Karpas-422 (cell line): Measurements from ENCODE around the gene DEPDC1. TPM values are rescaled to one million over a fixed set of nuclear protein-coding genes. Genes with fewer than 3 reads are reported as not detected.

ENCODE experiments used
- DNase-seq: peaks from one replicate; pipeline ENCODE4 v3.0.0-alpha.2; 2015
- H2AFZ ChIP-seq: fragments of 200-600 bp; sonication (generic); 2 replicates; pipeline ENCODE4 v1.6.1; 2014; ENCODE audit warnings: antibody characterized with exemption, low read length, mixed read lengths
- H3K27ac ChIP-seq: fragments of 200-600 bp; sonication (generic); 2 replicates; pipeline ENCODE4 v1.5.1; 2014; ENCODE audit warnings: mild to moderate bottlenecking, low read length, moderate library complexity
- H3K27me3 ChIP-seq: fragments of 200-600 bp; sonication (generic); 2 replicates; pipeline ENCODE4 v1.6.1; 2014; ENCODE audit warnings: low read length, mixed read lengths
- H3K36me3 ChIP-seq: fragments of 200-600 bp; sonication (generic); 2 replicates; pipeline ENCODE4 v1.6.1; 2014; ENCODE audit warnings: low read length, mixed read lengths; ENCODE audit not compliant: insufficient read depth
- H3K4me1 ChIP-seq: fragments of 200-600 bp; sonication (generic); 2 replicates; pipeline ENCODE4 v1.6.1; 2014; ENCODE audit warnings: mild to moderate bottlenecking, low read length, mixed read lengths
- H3K4me2 ChIP-seq: fragments of 200-600 bp; sonication (generic); 2 replicates; pipeline ENCODE4 v1.6.1; 2014; ENCODE audit warnings: low read length, low read depth, mild to moderate bottlenecking; ENCODE audit not compliant: poor library complexity, severe bottlenecking
- H3K4me3 ChIP-seq: fragments of 200-600 bp; sonication (generic); 2 replicates; pipeline ENCODE4 v1.5.1; 2014; ENCODE audit warnings: mild to moderate bottlenecking, antibody characterized with exemption, low read length, mixed read lengths
- H3K79me2 ChIP-seq: fragments of 200-600 bp; sonication (generic); 2 replicates; pipeline ENCODE4 v1.6.1; 2014; ENCODE audit warnings: mild to moderate bottlenecking, low read length, mixed read lengths
- H3K9ac ChIP-seq: fragments of 200-600 bp; sonication (generic); 2 replicates; pipeline ENCODE4 v1.6.0; 2014; ENCODE audit warnings: low read length
- H3K9me2 ChIP-seq: fragments of 200-600 bp; sonication (generic), shearing (Covaris generic); replicated peaks from 2 replicates; pipeline ENCODE4 v1.6.0; 2014; ENCODE audit warnings: mild to moderate bottlenecking, low read length, moderate library complexity; ENCODE audit not compliant: insufficient read depth
- H3K9me3 ChIP-seq: fragments of 300-700, 200-600 bp; sonication (generic); 2 replicates; pipeline ENCODE4 v1.6.1; 2014; ENCODE audit warnings: low read length, mixed read lengths
- H4K20me1 ChIP-seq: fragments of 200-600 bp; sonication (generic); 2 replicates; pipeline ENCODE4 v1.6.1; 2014; ENCODE audit warnings: mild to moderate bottlenecking, antibody characterized with exemption, low read length, low read depth; ENCODE audit not compliant: insufficient read depth
- total RNA-seq: library from RNA; depleted of rRNA; stranded (reverse); fragments of >200 nt; shearing (Covaris generic); gene quantifications from 2 replicates; pipeline ENCODE4 v1.2.3, GENCODE V29; 2014; ENCODE audit warnings: low replicate concordance

Gene DEPDC1
- total RNA-seq, 1 experiment from 2014 or later: 36.6 TPM

- Histone ChIP-seq H3K9ac (no peak overlapping the region), H3K27ac (no peak overlapping the region), H3K27me3 (no peaks in the 10 kb centered on the region), H2AFZ (no peak overlapping the region), H4K20me1 (no peaks in the 10 kb centered on the region), H3K36me3 (no peaks in the 10 kb centered on the region; the same call in 1 of the 2 replicates), H3K4me2 (no peak overlapping the region), H3K4me1 (peaks cover 8% of the 10 kb centered on the region), H3K4me3 (no peak overlapping the region), H3K79me2 (no peaks in the 10 kb centered on the region), H3K9me2 (no peaks in the 10 kb centered on the region), H3K9me3 (no peaks in the 10 kb centered on the region)
- peak; percentile 59 for DNase-seq
These were observed 26.4 kb downstream of the DEPDC1 start for GRCh38 chr1:68470388-68470970.

GRCh38 chr1:68464891-68465290, 32.0 kb downstream of the DEPDC1 start:
- H3K36me3 ChIP-seq: no peaks in the 10 kb centered on the region
- no peak overlapping the region; the same call in 1 of the 2 replicates for H2AFZ ChIP-seq
- H3K4me2 ChIP-seq: no peak overlapping the region

GRCh38 chr1:68460935-68461334, 35.9 kb downstream of the DEPDC1 start:
- no peak overlapping the region for H3K27ac ChIP-seq
- H3K27me3 ChIP-seq: no peaks in the 10 kb centered on the region
- H2AFZ ChIP-seq: no peak overlapping the region
- H3K36me3 ChIP-seq: no peaks in the 10 kb centered on the region
- no peaks in the 10 kb centered on the region for H3K9me3 ChIP-seq
- H3K79me2 ChIP-seq: no peaks in the 10 kb centered on the region
- H4K20me1 ChIP-seq: no peaks in the 10 kb centered on the region
- no peak overlapping the region for H3K9ac ChIP-seq
- no peaks in the 10 kb centered on the region for H3K4me1 ChIP-seq
- H3K9me2 ChIP-seq: no peaks in the 10 kb centered on the region
- no peak overlapping the region for H3K4me2 ChIP-seq
- H3K4me3 ChIP-seq: no peak overlapping the region
- DNase-seq: no peak

More at GRCh38 chr1:68464891-68465290, 32.0 kb downstream of the DEPDC1 start:
- no peaks in the 10 kb centered on the region for H3K4me1 ChIP-seq
- H3K4me3 ChIP-seq: no peak overlapping the region
- H3K27ac ChIP-seq: no peak overlapping the region
- H3K9ac ChIP-seq: no peak overlapping the region
- no peaks in the 10 kb centered on the region for H4K20me1 ChIP-seq
- H3K9me2 ChIP-seq: no peaks in the 10 kb centered on the region
- no peaks in the 10 kb centered on the region for H3K27me3 ChIP-seq
- H3K9me3 ChIP-seq: no peaks in the 10 kb centered on the region
- no peak for DNase-seq
- H3K79me2 ChIP-seq: no peaks in the 10 kb centered on the region

- H2AFZ ChIP-seq: no peak overlapping the region
- no peak for DNase-seq
- no peak overlapping the region for H3K9ac ChIP-seq
- H3K9me3 ChIP-seq: no peaks in the 10 kb centered on the region
- no peaks in the 10 kb centered on the region for H3K4me1 ChIP-seq
- no peak overlapping the region for H3K4me3 ChIP-seq
- no peaks in the 10 kb centered on the region for H3K36me3 ChIP-seq
- H3K79me2 ChIP-seq: no peaks in the 10 kb centered on the region
- H3K4me2 ChIP-seq: no peak overlapping the region
- H4K20me1 ChIP-seq: no peaks in the 10 kb centered on the region
- H3K27ac ChIP-seq: no peak overlapping the region
- no peaks in the 10 kb centered on the region for H3K27me3 ChIP-seq
- H3K9me2 ChIP-seq: no peaks in the 10 kb centered on the region
These were observed 37.1 kb downstream of the DEPDC1 start for GRCh38 chr1:68459796-68460195.

- Histone ChIP-seq H3K27me3 (no peaks in the 10 kb centered on the region), H3K4me3 (no peak overlapping the region), H4K20me1 (no peaks in the 10 kb centered on the region), H3K9me3 (no peaks in the 10 kb centered on the region), H3K9ac (no peak overlapping the region), H3K79me2 (no peaks in the 10 kb centered on the region), H3K36me3 (no peaks in the 10 kb centered on the region), H3K4me2 (no peak overlapping the region), H2AFZ (no peak overlapping the region), H3K9me2 (no peaks in the 10 kb centered on the region), H3K4me1 (no peaks in the 10 kb centered on the region), H3K27ac (no peak overlapping the region)
- no peak for DNase-seq
These were observed 37.8 kb downstream of the DEPDC1 start for GRCh38 chr1:68459091-68459490.

GRCh38 chr1:68456202-68456601, 40.7 kb downstream of the DEPDC1 start:
- no peak for DNase-seq
- Histone ChIP-seq H4K20me1 (no peaks in the 10 kb centered on the region), H3K4me3 (no peak overlapping the region), H3K79me2 (no peaks in the 10 kb centered on the region), H3K27ac (no peak overlapping the region), H3K27me3 (no peaks in the 10 kb centered on the region), H3K4me2 (no peak overlapping the region), H2AFZ (no peak overlapping the region), H3K36me3 (no peaks in the 10 kb centered on the region), H3K9me3 (no peaks in the 10 kb centered on the region), H3K9me2 (no peaks in the 10 kb centered on the region), H3K9ac (no peak overlapping the region), H3K4me1 (no peaks in the 10 kb centered on the region)

- H3K4me1 ChIP-seq: no peaks in the 10 kb centered on the region
- DNase-seq: no peak
- no peak overlapping the region for H2AFZ ChIP-seq
- H3K9me3 ChIP-seq: no peaks in the 10 kb centered on the region
- H4K20me1 ChIP-seq: no peaks in the 10 kb centered on the region
- H3K79me2 ChIP-seq: no peaks in the 10 kb centered on the region
- H3K4me3 ChIP-seq: no peak overlapping the region
- H3K9ac ChIP-seq: no peak overlapping the region
- no peaks in the 10 kb centered on the region for H3K36me3 ChIP-seq
- no peak overlapping the region for H3K4me2 ChIP-seq
- no peak overlapping the region for H3K27ac ChIP-seq
- H3K27me3 ChIP-seq: no peaks in the 10 kb centered on the region
- H3K9me2 ChIP-seq: no peaks in the 10 kb centered on the region
These were observed 42.3 kb downstream of the DEPDC1 start for GRCh38 chr1:68454534-68454933.

- H3K4me3 ChIP-seq: no peak overlapping the region
- no peaks in the 10 kb centered on the region for H3K79me2 ChIP-seq
- no peaks in the 10 kb centered on the region for H3K27me3 ChIP-seq
- DNase-seq: no peak
- no peak overlapping the region for H3K9ac ChIP-seq
- no peaks in the 10 kb centered on the region for H3K36me3 ChIP-seq
- H3K9me3 ChIP-seq: no peaks in the 10 kb centered on the region
- no peak overlapping the region for H2AFZ ChIP-seq
- H4K20me1 ChIP-seq: no peaks in the 10 kb centered on the region
- H3K4me1 ChIP-seq: no peaks in the 10 kb centered on the region
- H3K27ac ChIP-seq: no peak overlapping the region
- no peaks in the 10 kb centered on the region for H3K9me2 ChIP-seq
- no peak overlapping the region for H3K4me2 ChIP-seq
These were observed 43.7 kb downstream of the DEPDC1 start for GRCh38 chr1:68453060-68453670.
